SJSA1 (cell line): ENCODE measurements around the gene PLA2G4D. TPM values are rescaled to one million over a fixed set of nuclear protein-coding genes. Genes with fewer than 3 reads are reported as not detected.

ENCODE experiments used
- DNase-seq, 2 experiments: peaks; one replicate each; pipeline ENCODE4 v3.0.0-alpha.2; 2015 to 2020; ENCODE audit warnings: low spot score in 2 of 2, low read depth in 1 of 2
- H3K27ac ChIP-seq: fragments of 250-450 bp; sonication (Bioruptor Pico); 2 replicates; pipeline ENCODE4 v1.5.1; 2020; ENCODE audit warnings: mild to moderate bottlenecking, moderate library complexity
- H3K27me3 ChIP-seq: fragments of 250-450 bp; sonication (Bioruptor Pico); replicated peaks from 2 replicates; pipeline ENCODE4 v1.5.1; 2020; ENCODE audit warnings: mild to moderate bottlenecking, moderate library complexity
- H3K36me3 ChIP-seq: fragments of 250-450 bp; sonication (Bioruptor Pico); 2 replicates; pipeline ENCODE4 v1.5.1; 2020; ENCODE audit warnings: mild to moderate bottlenecking
- H3K4me1 ChIP-seq: fragments of 250-450 bp; sonication (Bioruptor Pico); replicated peaks from 2 replicates; pipeline ENCODE4 v1.6.1; 2021; ENCODE audit warnings: mild to moderate bottlenecking
- H3K4me3 ChIP-seq: fragments of 250-450 bp; sonication (Bioruptor Pico); 2 replicates; pipeline ENCODE4 v1.5.1; 2020; ENCODE audit warnings: mild to moderate bottlenecking
- H3K9me3 ChIP-seq: fragments of 250-450 bp; sonication (Bioruptor Pico); replicated peaks from 2 replicates; pipeline ENCODE4 v1.5.1; 2020; ENCODE audit warnings: mild to moderate bottlenecking
- total RNA-seq: library from RNA; depleted of rRNA; stranded (reverse); fragments of >200 nt; shearing (Covaris generic); gene quantifications from 2 replicates; pipeline ENCODE4 v1.2.3, GENCODE V29; 2014; rRNA removed

Gene PLA2G4D
- total RNA-seq: not detected in 2 replicates

GRCh38 chr15:42094512-42094963, at the start of gene PLA2G4D:
PLA2G4D (minus strand) TSS chr15:42094562; CDS start chr15:42094459, 103 bp downstream.
- Histone ChIP-seq H3K36me3 (no peaks in the 10 kb centered on the region), H3K27me3 (no peaks in the 10 kb centered on the region), H3K9me3 (no peaks in the 10 kb centered on the region), H3K4me1 (peaks cover 37% of the 10 kb centered on the region), H3K4me3 (no peak within 1 kb of the TSS), H3K27ac (no peak within 1 kb of the TSS)
- no peak for DNase-seq

GRCh38 chr15:42143356-42143755, 49.0 kb upstream of the PLA2G4D start:
- H3K27ac ChIP-seq: no peak overlapping the region
- no peaks in the 10 kb centered on the region for H3K9me3 ChIP-seq
- no peaks in the 10 kb centered on the region for H3K4me1 ChIP-seq
- H3K27me3 ChIP-seq: 0 out of 2 replicates have a peak, but pooled peaks cover 3% of the 10 kb centered on the region
- DNase-seq: no peak
- H3K36me3 ChIP-seq: no peaks in the 10 kb centered on the region
- no peak overlapping the region for H3K4me3 ChIP-seq

- no peaks in the 10 kb centered on the region for H3K9me3 ChIP-seq
- 0 out of 2 replicates have a peak, but pooled peaks cover 3% of the 10 kb centered on the region for H3K27me3 ChIP-seq
- no peak overlapping the region for H3K4me3 ChIP-seq
- no peaks in the 10 kb centered on the region for H3K4me1 ChIP-seq
- no peaks in the 10 kb centered on the region for H3K36me3 ChIP-seq
- DNase-seq: no peak
- no peak overlapping the region for H3K27ac ChIP-seq
These were observed 47.7 kb upstream of the PLA2G4D start for GRCh38 chr15:42141795-42142667.

- no peak for DNase-seq
These were observed 46.9 kb upstream of the PLA2G4D start for GRCh38 chr15:42141246-42141645.

GRCh38 chr15:42140383-42141070, 46.2 kb upstream of the PLA2G4D start:
- Histone ChIP-seq H3K9me3 (no peaks in the 10 kb centered on the region), H3K27ac (no peak overlapping the region), H3K27me3 (0 out of 2 replicates have a peak, but pooled peaks cover 3% of the 10 kb centered on the region), H3K36me3 (no peaks in the 10 kb centered on the region), H3K4me3 (no peak overlapping the region), H3K4me1 (no peaks in the 10 kb centered on the region)
- DNase-seq: no peak

More at GRCh38 chr15:42141246-42141645, 46.9 kb upstream of the PLA2G4D start:
- Histone ChIP-seq H3K27me3 (0 out of 2 replicates have a peak, but pooled peaks cover 3% of the 10 kb centered on the region), H3K9me3 (no peaks in the 10 kb centered on the region), H3K4me1 (no peaks in the 10 kb centered on the region), H3K36me3 (no peaks in the 10 kb centered on the region), H3K27ac (no peak overlapping the region), H3K4me3 (no peak overlapping the region)

- H3K9me3 ChIP-seq: no peaks in the 10 kb centered on the region
- no peak overlapping the region for H3K27ac ChIP-seq
- no peak for DNase-seq
- H3K4me3 ChIP-seq: no peak overlapping the region
- no peaks in the 10 kb centered on the region for H3K4me1 ChIP-seq
- no peaks in the 10 kb centered on the region for H3K36me3 ChIP-seq
- H3K27me3 ChIP-seq: 0 out of 2 replicates have a peak, but pooled peaks cover 3% of the 10 kb centered on the region
These were observed 45.2 kb upstream of the PLA2G4D start for GRCh38 chr15:42139596-42139995.

GRCh38 chr15:42138968-42139386, 44.6 kb upstream of the PLA2G4D start:
- Histone ChIP-seq H3K9me3 (no peaks in the 10 kb centered on the region), H3K27ac (no peak overlapping the region), H3K36me3 (no peaks in the 10 kb centered on the region), H3K4me1 (no peaks in the 10 kb centered on the region), H3K4me3 (no peak overlapping the region), H3K27me3 (0 out of 2 replicates have a peak, but pooled peaks cover 3% of the 10 kb centered on the region)
- DNase-seq: no peak

- Histone ChIP-seq H3K27me3 (0 out of 2 replicates have a peak, but pooled peaks cover 3% of the 10 kb centered on the region), H3K36me3 (no peaks in the 10 kb centered on the region), H3K9me3 (no peaks in the 10 kb centered on the region)
These were observed 44.0 kb upstream of the PLA2G4D start for GRCh38 chr15:42138411-42138810.

GRCh38 chr15:42137461-42138261, 43.3 kb upstream of the PLA2G4D start:
- Histone ChIP-seq H3K4me1 (no peaks in the 10 kb centered on the region), H3K27ac (no peak overlapping the region), H3K36me3 (no peaks in the 10 kb centered on the region), H3K4me3 (no peak overlapping the region), H3K27me3 (0 out of 2 replicates have a peak, but pooled peaks cover 3% of the 10 kb centered on the region), H3K9me3 (no peaks in the 10 kb centered on the region)
- peak; percentile 42 to 48 for DNase-seq

More at GRCh38 chr15:42138411-42138810, 44.0 kb upstream of the PLA2G4D start:
- H3K4me1 ChIP-seq: no peaks in the 10 kb centered on the region
- peak in 1 of 2 experiments; percentile 21 for DNase-seq
- H3K4me3 ChIP-seq: no peak overlapping the region
- no peak overlapping the region for H3K27ac ChIP-seq

GRCh38 chr15:42136513-42136912, 42.2 kb upstream of the PLA2G4D start:
- H3K9me3 ChIP-seq: no peaks in the 10 kb centered on the region
- H3K36me3 ChIP-seq: no peaks in the 10 kb centered on the region
- DNase-seq: no peak
- H3K27ac ChIP-seq: no peak overlapping the region
- no peak overlapping the region for H3K4me3 ChIP-seq
- H3K4me1 ChIP-seq: peaks cover 6% of the 10 kb centered on the region
- 0 out of 2 replicates have a peak, but pooled peaks cover 3% of the 10 kb centered on the region for H3K27me3 ChIP-seq

- Histone ChIP-seq H3K27ac (no peak overlapping the region), H3K36me3 (no peaks in the 10 kb centered on the region), H3K4me1 (peaks cover 6% of the 10 kb centered on the region), H3K27me3 (0 out of 2 replicates have a peak, but pooled peaks cover 3% of the 10 kb centered on the region), H3K9me3 (no peaks in the 10 kb centered on the region), H3K4me3 (no peak overlapping the region)
- no peak for DNase-seq
These were observed 41.0 kb upstream of the PLA2G4D start for GRCh38 chr15:42135351-42135750.

GRCh38 chr15:42134617-42135245, 40.4 kb upstream of the PLA2G4D start:
- no peak overlapping the region for H3K4me3 ChIP-seq
- H3K36me3 ChIP-seq: no peaks in the 10 kb centered on the region
- no peak for DNase-seq
- H3K27me3 ChIP-seq: 0 out of 2 replicates have a peak, but pooled peaks cover under 1% of the 10 kb centered on the region
- H3K4me1 ChIP-seq: peaks cover 6% of the 10 kb centered on the region
- H3K27ac ChIP-seq: no peak overlapping the region
- no peaks in the 10 kb centered on the region for H3K9me3 ChIP-seq
